Natural killer cell (primary cell): Measurements from ENCODE around the gene SBSN. TPM values are rescaled to one million over a fixed set of nuclear protein-coding genes. Genes with fewer than 3 reads are reported as not detected.

ENCODE experiments used
- ATAC-seq, 3 donors: fragments of 150-1000 bp in 2 of 3; fragments of 200-7000 bp in 1 of 3; cut with Tn5 transposase; 1 replicate in 1 of 3; 2 replicates in 2 of 3; pipeline ENCODE4 v1.10.0; 2021; ENCODE audit warnings: mild to moderate bottlenecking in 2 of 3, moderate library complexity in 2 of 3
- DNase-seq, 2 donors: peaks; one replicate each; pipeline versions ENCODE4 v3.0.0 to v3.0.0-alpha.2; 2013 to 2021; ENCODE audit warnings: mixed read lengths in 1 of 2
- H3K27ac ChIP-seq: one replicate; pipeline ENCODE4 v1.5.1; 2013; ENCODE audit warnings: mild to moderate bottlenecking, low read length
- H3K27me3 ChIP-seq: one replicate; pipeline ENCODE4 v1.6.1; 2013; ENCODE audit warnings: low read length; ENCODE audit not compliant: control insufficient read depth, insufficient read depth
- H3K36me3 ChIP-seq: one replicate; pipeline ENCODE4 v1.6.1; 2013; ENCODE audit warnings: low read length; ENCODE audit not compliant: control insufficient read depth, insufficient read depth
- H3K4me1 ChIP-seq: one replicate; pipeline ENCODE4 v1.6.1; 2013; ENCODE audit warnings: low read length; ENCODE audit not compliant: control insufficient read depth, insufficient read depth
- H3K4me3 ChIP-seq: one replicate; pipeline ENCODE4 v1.5.1; 2013; ENCODE audit warnings: low read length
- H3K9me3 ChIP-seq: one replicate; pipeline ENCODE4 v1.6.1; 2013; ENCODE audit warnings: low read length; ENCODE audit not compliant: control insufficient read depth, insufficient read depth
- H3K27ac Mint-ChIP-seq, 2 donors: one replicate each; pipeline ENCODE4 v1.8.0; 2022; ENCODE audit warnings: mild to moderate bottlenecking in 2 of 2, mixed read lengths in 2 of 2, moderate library complexity in 1 of 2
- H3K27me3 Mint-ChIP-seq, 2 donors: one replicate each; pipeline ENCODE4 v1.8.0; 2022; ENCODE audit warnings: low read depth in 2 of 2, mixed read lengths in 2 of 2
- H3K36me3 Mint-ChIP-seq: one replicate; pipeline ENCODE4 v1.8.0; 2022; ENCODE audit warnings: mixed read lengths
- H3K4me1 Mint-ChIP-seq, 2 donors: one replicate each; pipeline ENCODE4 v1.8.0; 2022; ENCODE audit warnings: mixed read lengths in 2 of 2
- H3K4me3 Mint-ChIP-seq: one replicate; pipeline ENCODE4 v1.8.0; 2022; ENCODE audit warnings: mild to moderate bottlenecking, moderate library complexity, mixed read lengths
- H3K9me3 Mint-ChIP-seq, 2 donors: one replicate each; pipeline ENCODE4 v1.8.0; 2022; ENCODE audit warnings: mixed read lengths in 2 of 2
- WGBS: methylation state at CpG from one replicate; pipeline ENCODE4 v1.1.7; 2013; ENCODE audit warnings: missing lambda C conversion rate; ENCODE audit not compliant: insufficient coverage; 5-methylcytosine and 5-hydroxymethylcytosine counted together
- intact Hi-C: fragments of 100-400 bp; cut with micrococcal nuclease; formaldehyde crosslinking; loops from one replicate; pipeline ENCODE4 v1.14.2; 2022
- total RNA-seq, 4 donors: library from RNA; stranded (reverse); fragments of 120-200 nt in 1 of 4; gene quantifications; one replicate each; pipeline versions ENCODE4 v1.2.3 to v1.2.4, GENCODE V29; 2013 to 2022
- TF ChIP-seq, protein P1 (sequence below): fragments of 200-600 bp; IDR thresholded peaks from one replicate; pipeline ENCODE4 v1.8.0; 2022; ENCODE audit warnings: antibody characterized with exemption

Gene SBSN
- total RNA-seq, 3 donors from 2014 or later (not counting 1 experiment from before 2014, with no cell fraction given) = not detected

DNA sequence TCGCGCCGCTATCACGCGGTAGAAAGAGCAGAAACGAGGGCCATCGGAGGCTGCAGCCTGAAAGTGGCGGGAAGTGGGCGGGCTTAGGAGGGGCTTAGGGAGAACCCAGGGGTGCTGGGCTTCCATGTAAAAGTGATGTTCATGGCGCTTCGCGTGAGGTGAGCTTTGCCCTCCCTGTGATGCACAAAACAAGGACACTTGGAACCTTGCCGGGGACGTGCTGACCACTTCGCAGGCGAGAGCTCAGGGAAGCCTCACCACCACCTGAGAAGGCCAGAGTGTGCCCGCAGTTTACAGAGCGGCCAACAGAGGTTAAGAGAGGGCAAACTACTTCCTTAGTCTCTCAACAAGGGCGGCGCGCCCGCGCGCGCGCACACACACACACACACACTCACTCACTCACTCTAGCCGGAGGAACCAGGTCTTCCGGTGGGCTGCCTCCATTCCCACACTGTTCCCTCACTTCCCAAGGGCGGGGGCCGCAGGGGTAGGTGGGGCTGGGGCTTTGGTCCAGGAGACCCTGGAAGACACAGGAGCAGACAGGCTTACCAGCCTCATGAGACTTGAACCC is 5.8 kb upstream of the SBSN start:
- H3K9me3 Mint-ChIP-seq = no peaks in the 10 kb centered on the region
- intact Hi-C loops = no loop called here
- Histone ChIP-seq H3K27ac (peak overlapping the region; percentile 33), H3K4me1 (peaks cover 35% of the 10 kb centered on the region), H3K36me3 (no peaks in the 10 kb centered on the region), H3K27me3 (no peaks in the 10 kb centered on the region), H3K9me3 (no peaks in the 10 kb centered on the region), H3K4me3 (peak overlapping the region; percentile 23)
- no peaks in the 10 kb centered on the region for H3K36me3 Mint-ChIP-seq
- H3K27ac Mint-ChIP-seq = peak overlapping the region in 1 of 2 donors; percentile 87
- H3K27me3 Mint-ChIP-seq = peaks cover 11 to 26% of the 10 kb centered on the region in 2 donors
- DNase-seq (peak; percentile 63 to 67), ATAC-seq (peak; percentile 91 to 95 (median 95))
- TF ChIP-seq, protein P1, sequence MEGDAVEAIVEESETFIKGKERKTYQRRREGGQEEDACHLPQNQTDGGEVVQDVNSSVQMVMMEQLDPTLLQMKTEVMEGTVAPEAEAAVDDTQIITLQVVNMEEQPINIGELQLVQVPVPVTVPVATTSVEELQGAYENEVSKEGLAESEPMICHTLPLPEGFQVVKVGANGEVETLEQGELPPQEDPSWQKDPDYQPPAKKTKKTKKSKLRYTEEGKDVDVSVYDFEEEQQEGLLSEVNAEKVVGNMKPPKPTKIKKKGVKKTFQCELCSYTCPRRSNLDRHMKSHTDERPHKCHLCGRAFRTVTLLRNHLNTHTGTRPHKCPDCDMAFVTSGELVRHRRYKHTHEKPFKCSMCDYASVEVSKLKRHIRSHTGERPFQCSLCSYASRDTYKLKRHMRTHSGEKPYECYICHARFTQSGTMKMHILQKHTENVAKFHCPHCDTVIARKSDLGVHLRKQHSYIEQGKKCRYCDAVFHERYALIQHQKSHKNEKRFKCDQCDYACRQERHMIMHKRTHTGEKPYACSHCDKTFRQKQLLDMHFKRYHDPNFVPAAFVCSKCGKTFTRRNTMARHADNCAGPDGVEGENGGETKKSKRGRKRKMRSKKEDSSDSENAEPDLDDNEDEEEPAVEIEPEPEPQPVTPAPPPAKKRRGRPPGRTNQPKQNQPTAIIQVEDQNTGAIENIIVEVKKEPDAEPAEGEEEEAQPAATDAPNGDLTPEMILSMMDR = no peak
- peaks cover 13 to 32% of the 10 kb centered on the region in 2 donors for H3K4me1 Mint-ChIP-seq
- under 1% methylated on average over 30 of the region's 30 CpGs for WGBS
- H3K4me3 Mint-ChIP-seq = peak overlapping the region; percentile 71

DNA sequence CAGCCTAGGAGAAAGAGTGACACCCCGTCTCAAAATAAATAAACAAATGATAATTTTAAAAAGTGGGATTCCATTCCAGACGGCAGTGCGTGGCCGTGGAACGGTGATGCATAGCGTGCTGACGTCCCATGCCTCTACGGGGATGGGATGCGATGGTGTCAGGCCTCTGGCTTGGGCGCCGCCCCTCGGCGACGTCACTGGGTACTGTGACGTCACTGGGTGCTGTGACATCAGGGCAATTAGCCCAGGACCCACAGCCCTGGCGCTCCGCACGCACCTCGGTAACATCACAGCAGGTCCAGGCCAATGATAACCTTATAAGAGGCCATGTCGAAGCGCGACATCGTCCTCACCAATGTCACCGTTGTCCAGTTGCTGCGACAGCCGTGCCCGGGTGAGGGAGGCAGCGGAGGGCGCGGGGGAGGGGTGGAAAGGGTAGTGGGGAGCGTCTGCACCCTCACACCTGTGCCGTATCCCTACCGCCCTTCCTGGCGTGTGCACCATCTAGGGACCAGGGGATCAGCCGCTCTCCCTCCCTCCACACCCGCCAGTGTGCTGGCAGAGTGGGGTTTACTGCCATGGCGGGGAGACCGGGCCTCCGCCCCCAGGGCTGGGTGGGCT is 5.2 kb upstream of the SBSN start, which contains the start of gene GAPDHS:
Gene GAPDHS (plus strand): TSS at position 256 of the 621 bp plus-strand sequence. CDS start 72 bp downstream, at position 328.
- H3K4me1 Mint-ChIP-seq = peaks cover 13 to 32% of the 10 kb centered on the region in 2 donors
- DNase-seq (no peak), ATAC-seq (peak in 1 of 3 donors; percentile 2)
- Histone ChIP-seq H3K4me1 (peaks cover 35% of the 10 kb centered on the region), H3K36me3 (no peaks in the 10 kb centered on the region), H3K27ac (peak within 1 kb of the TSS; percentile 33), H3K27me3 (no peaks in the 10 kb centered on the region), H3K9me3 (no peaks in the 10 kb centered on the region), H3K4me3 (peak within 1 kb of the TSS; percentile 23)
- H3K36me3 Mint-ChIP-seq = no peaks in the 10 kb centered on the region
- H3K27ac Mint-ChIP-seq = peak within 1 kb of the TSS in 1 of 2 donors; percentile 87
- 65% methylated on average over 39 of the region's 39 CpGs for WGBS
- peaks cover 16 to 32% of the 10 kb centered on the region in 2 donors for H3K27me3 Mint-ChIP-seq
- intact Hi-C loops = no loop called here
- peak within 1 kb of the TSS; percentile 71 for H3K4me3 Mint-ChIP-seq
- no peaks in the 10 kb centered on the region for H3K9me3 Mint-ChIP-seq
- TF ChIP-seq, protein P1 = no peak

DNA sequence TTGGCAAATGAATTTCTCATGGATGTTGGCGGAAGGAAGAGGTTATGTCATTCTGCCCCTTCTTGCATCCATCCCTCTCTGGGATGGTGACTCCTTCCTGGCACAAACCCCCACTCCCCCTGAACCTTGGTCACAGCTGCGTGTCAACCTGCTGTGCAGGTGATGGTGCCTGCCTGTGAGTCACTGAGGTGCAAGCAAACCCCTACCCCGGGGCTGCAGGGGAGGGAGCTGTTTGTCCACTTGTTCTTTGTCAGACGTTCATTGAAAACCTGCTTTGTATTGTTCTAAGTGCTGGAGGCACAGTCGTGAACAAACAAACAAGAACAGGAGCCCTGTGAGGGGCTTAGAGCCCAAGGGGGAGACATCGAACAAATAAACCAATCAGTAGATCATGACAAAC is 3.2 kb upstream of the SBSN start:
- no peaks in the 10 kb centered on the region for H3K27me3 ChIP-seq
- H3K4me3 Mint-ChIP-seq = no peak overlapping the region
- no peaks in the 10 kb centered on the region for H3K9me3 Mint-ChIP-seq
- peaks cover 16 to 35% of the 10 kb centered on the region in 2 donors for H3K27me3 Mint-ChIP-seq
- H3K27ac Mint-ChIP-seq = peak overlapping the region in 1 of 2 donors; percentile 52
- intact Hi-C loops = no loop called here
- no peak for DNase-seq
- no peak overlapping the region for H3K4me3 ChIP-seq
- H3K9me3 ChIP-seq = no peaks in the 10 kb centered on the region
- ATAC-seq = no peak
- no peaks in the 10 kb centered on the region for H3K36me3 ChIP-seq
- TF ChIP-seq, protein P1 = no peak
- peaks cover 25% of the 10 kb centered on the region for H3K4me1 ChIP-seq
- H3K4me1 Mint-ChIP-seq = peaks cover 6 to 22% of the 10 kb centered on the region in 2 donors
- H3K27ac ChIP-seq = no peak overlapping the region
- H3K36me3 Mint-ChIP-seq = no peaks in the 10 kb centered on the region
- WGBS = 84% methylated on average over 6 of the region's 6 CpGs
